AG09319 (cell line): ENCODE measurements around the gene ENDOU.
A peak's percentile ranks its signal among the peaks of the same experiment; 100 is the strongest.
"Not testable (repeated sequence)": the region's sequence is repeated elsewhere in the genome, so short reads cannot be mapped to it uniquely, and the experiment has no call there.

Source experiments
- DNase-seq: peaks from one replicate; pipeline ENCODE4 v3.0.0-alpha.2; 2010; ENCODE audit warnings: low read depth; ENCODE audit errors: extremely low read depth
- TF ChIP-seq, protein P1 (sequence below): IDR thresholded peaks from 2 replicates; pipeline ENCODE4 v1.5.1; 2011; ENCODE audit warnings: low read depth, mild to moderate bottlenecking, inconsistent platforms, low read length, moderate library complexity

ENDOU gene

DNA sequence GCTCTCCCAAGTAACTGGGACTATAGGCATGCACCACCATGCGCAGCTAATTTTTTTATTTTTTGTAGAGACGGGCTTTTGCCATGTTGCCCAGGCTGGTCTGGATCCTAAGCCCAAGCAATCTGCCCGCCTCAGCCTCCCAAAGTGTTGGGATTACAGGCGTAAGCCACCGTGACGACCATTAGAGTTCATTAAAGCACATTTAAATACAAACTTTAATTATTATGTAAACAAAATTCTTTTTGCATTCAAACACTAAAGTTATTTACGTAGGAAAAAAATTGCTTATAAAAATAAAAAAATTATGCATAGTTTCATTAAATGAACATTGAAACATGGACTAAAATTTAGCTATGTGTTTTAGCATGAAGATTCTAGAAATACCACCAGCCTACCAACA, 26.7 kb downstream of the ENDOU start:
- TF ChIP-seq, protein P1, sequence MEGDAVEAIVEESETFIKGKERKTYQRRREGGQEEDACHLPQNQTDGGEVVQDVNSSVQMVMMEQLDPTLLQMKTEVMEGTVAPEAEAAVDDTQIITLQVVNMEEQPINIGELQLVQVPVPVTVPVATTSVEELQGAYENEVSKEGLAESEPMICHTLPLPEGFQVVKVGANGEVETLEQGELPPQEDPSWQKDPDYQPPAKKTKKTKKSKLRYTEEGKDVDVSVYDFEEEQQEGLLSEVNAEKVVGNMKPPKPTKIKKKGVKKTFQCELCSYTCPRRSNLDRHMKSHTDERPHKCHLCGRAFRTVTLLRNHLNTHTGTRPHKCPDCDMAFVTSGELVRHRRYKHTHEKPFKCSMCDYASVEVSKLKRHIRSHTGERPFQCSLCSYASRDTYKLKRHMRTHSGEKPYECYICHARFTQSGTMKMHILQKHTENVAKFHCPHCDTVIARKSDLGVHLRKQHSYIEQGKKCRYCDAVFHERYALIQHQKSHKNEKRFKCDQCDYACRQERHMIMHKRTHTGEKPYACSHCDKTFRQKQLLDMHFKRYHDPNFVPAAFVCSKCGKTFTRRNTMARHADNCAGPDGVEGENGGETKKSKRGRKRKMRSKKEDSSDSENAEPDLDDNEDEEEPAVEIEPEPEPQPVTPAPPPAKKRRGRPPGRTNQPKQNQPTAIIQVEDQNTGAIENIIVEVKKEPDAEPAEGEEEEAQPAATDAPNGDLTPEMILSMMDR = no peak
- DNase-seq = no peak

- TF ChIP-seq, protein P1 = no peak
- no peak for DNase-seq
These were observed 27.2 kb downstream of the ENDOU start for GRCh38 chr12:47698055-47698454.

DNA sequence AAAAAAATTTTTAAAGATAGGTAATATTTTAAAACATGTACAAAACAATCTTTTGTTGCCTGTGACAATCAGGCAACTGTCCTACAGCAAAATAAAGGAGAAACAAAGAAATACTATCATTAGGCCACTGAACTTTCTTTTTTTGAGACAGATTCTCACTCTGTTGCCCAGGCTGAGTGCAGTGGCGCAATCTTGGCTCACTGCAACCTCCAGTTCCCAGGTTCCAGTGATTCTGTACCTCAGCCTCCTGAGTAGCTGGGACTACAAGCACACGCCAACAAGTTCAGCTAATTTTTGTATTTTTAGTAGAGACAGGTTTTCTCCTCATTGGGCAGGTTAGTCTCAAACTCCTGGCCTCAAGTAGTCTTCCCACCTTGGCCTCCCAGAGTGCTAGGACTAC, 36.1 kb downstream of the ENDOU start:
- TF ChIP-seq, protein P1 = no peak
- no peak for DNase-seq

- TF ChIP-seq, protein P1 = no peak
- no peak for DNase-seq
These were observed 37.7 kb downstream of the ENDOU start for GRCh38 chr12:47687636-47688035.

DNA sequence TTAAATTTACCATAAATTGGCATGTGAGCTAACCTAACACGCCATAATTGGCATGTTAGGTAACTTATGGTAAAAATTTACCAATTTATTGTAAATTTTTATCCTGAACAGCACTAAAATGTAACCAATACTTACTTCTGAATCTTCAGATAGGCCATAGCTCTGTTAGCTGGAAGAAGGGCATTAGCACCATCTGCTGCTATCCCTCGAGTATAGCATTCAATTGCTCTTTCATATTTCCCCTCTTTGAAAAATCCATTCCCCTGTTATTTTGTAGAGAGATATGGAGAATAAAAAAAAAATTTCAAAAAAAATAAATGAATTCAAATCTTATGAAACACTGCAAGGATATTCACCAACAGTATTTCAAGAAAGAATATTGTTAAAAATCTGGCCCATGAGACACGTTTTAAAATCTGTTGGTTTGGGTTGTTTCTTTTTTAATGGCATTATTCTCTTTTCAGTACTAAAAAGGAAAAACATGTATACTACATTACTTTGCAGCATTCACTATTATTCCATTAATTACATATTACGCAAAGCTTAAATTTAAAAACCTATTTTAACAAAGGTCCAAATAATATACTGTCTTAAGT, 38.5 kb downstream of the ENDOU start:
- no peak for DNase-seq
- TF ChIP-seq, protein P1 = peak; percentile 83

GRCh38 chr12:47679785-47680184, 45.5 kb downstream of the ENDOU start:
- TF ChIP-seq, protein P1 = no peak

DNA sequence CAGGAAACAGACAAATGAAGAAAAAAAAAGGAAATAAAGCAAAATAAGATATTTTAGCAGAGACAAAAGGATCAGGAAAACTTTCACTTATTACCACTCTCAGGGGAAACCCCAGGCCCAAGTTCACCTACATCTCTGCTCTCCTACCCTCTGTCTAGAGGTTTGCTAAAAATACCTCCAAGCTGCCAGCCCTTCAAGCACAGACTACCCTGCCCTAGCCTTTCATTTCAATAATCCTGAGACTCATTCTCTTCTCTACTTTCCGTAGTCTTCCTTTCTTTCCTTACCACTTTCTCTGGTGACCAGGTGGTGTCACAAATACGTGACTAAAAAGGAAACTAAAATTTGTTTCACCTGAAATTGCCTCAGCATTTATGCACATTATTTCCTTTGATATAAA, 53.2 kb downstream of the ENDOU start:
- TF ChIP-seq, protein P1 = no peak
- no peak for DNase-seq

More at GRCh38 chr12:47679785-47680184, 45.5 kb downstream of the ENDOU start:
- no peak for DNase-seq

DNA sequence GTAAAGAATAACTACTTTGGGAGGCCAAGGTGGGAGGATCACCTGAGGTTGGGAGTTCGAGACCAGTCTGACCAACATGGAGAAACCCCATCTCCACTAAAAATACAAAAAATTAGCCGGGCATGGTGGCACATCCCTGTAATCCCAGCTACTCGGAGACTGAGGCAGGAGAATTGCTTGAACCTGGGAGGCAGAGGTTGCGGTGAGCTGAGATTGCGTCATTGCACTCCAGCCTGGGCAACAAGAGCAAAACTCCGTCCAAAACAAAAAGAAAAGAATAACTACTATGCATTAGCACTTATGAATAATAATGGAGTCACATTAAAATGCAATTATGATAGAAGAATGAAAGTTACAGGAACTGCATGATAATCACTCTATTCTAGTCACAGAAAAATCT, 57.4 kb downstream of the ENDOU start:
- DNase-seq = not testable (repeated sequence)
